ENCODE results near the gene AKAP6.

The AKAP6 gene

DNA sequence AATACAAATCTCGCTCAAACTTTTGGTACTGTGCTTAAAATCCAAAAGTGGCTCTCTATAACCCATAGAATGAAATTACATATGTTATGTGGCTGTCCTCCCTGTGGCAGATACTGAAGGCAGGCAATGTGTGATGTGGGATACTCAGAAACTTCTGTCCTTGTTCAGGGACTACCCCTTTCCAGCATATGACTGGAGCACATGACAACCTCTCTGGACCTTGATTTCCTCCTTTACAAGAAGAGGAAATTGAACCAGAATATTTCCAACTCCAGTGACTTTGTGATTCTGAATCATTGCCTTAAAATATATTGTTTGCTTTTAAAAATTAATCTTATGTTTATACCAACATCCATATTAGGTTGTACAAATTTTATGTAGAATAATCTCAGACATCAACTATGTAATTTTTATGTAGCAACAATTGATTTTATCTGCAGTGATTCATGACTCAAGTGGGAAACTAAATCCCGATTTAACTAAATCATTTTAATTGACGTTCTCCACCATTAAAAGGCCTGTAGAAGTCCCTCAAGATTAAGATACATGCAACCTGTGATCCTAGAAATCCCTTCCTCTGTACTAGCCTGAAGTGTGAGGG, 162.4 kb downstream of the AKAP6 start:
- no peak for DNase-seq

DNA sequence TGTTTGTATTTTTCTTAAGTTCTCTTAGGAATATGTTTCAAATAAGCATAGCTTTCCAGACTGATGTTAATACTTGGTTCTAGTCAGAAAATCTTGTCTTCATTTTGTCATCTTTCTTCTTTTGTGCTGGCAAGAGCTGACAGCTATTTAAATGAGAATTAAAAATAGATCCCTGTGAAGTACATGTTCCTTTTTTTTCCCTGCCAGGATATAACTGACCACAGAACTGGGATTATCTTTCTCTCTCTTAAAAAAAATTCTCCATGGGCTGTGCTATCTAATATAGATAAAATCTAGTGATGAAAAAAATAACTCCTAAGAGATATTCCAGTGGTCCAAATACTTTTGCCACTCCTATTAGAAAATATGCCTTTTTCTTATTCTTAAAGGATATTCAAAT, 163.4 kb downstream of the AKAP6 start:
- DNase-seq, result no peak

DNA sequence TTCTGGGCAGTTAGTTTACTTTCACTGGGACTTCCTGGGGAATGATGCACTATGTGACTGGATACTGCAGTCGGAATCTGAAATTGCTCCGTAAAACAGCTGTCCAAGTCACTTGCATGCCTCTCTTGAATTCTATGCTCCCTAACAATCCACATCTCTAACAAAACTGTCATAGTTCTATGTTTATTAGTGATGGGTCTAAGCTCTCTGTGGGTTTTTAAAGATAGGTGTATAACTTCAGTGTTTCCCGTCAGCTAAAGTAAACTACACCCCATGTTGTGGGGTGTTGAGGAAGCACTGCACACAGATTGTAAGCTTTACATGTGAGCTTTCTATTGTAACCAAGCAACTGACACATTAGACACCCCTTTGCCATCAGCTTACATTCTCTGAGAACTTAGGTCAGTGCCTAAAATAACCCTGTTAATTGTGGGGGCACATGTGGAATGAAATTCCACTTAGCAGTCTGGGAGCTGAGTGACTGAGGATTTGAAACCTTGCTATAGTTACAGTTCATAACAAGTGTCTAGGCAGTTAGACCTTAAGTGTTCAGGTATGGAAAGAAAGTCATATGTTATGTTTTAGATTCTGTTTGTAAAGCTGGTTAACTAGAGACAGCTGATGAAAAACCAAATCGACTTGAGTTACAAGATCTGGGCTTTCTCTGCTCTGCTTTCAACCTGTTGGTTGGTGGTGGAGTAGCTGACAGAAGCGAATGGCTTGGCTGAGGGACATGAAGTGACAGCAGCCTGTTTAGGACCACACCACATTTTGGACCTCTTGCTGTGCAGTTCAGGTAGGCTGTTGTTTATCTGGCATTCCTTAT, 165.7 kb downstream of the AKAP6 start:
- no peak for DNase-seq

DNA sequence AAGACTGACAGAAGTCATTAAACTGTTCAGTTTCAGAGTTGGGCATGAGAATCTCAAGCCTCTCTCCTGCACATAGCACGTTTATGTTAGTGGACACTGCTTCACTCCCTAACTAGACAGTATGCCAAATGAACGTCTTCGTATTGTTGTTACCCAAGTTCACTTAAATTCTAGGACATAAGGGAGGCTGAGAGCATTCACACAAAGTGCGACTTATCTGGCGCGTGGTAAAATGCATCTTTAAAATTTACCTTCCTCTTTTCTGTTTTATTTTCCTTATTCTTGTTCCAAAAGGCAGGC, 166.3 kb downstream of the AKAP6 start:
- DNase-seq, result no peak

DNA sequence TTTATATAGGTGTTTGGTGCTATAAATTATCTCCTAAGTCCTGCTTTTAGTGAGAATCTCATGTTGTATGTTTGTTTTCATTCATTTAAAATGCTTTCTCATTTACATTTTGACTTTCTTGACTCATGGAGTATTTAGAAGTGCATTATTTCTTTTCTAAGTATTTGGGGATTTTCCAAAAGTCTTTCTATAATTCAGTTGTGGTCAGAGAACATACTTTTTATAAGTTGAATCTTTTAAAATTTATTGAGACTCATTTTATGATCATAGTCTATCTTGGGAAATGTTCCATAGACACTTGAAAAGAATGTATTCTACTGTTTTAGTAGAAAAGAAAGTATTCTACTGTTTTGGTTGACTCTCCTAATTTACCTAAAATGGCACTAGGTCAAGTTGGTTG, 168.2 kb downstream of the AKAP6 start:
- no peak for DNase-seq

DNA sequence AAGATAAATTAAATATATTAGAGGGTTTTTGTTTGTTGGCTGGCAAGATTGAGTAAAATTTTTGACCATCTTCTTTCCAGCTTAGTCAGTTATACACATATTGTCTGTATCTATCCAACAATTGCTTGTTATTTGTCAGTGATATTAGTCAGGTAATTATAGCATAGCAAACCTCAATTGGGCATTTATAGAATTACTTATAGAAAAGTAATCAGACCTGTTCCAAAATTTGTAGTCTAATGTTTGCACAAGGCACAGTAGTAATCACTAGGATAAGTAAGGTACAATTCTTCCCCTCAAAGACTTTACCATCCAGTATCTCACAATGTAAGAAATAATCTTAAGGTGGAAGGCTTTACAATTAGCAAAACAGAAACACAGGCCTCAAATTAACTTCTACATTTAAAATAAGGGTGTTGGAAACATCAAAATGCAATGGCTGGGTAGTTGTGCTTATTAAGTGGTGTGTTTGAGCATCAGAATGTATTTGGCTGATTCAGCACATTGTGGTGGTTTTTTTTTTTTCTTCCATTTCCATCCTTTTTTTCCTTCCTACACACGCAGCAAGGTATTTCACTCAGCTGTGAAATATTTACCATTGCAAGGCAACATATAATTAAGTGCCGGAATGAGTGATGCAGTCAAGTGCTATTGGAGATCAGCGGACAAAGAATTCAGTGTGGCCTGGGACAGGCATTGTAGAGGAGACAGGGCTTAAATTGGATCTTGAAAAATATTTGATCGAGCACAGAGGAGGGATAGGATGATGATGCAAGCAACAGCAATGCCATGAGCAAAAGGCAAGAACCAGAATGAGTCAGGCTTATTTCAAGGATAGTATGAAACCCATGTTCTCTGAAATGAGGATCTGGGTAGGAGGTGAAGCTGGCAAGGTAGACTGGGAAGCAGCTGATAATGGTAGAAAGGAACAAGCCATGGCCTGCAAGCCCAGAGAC, 178.2 kb downstream of the AKAP6 start:
- peak; percentile 62 for DNase-seq

DNA sequence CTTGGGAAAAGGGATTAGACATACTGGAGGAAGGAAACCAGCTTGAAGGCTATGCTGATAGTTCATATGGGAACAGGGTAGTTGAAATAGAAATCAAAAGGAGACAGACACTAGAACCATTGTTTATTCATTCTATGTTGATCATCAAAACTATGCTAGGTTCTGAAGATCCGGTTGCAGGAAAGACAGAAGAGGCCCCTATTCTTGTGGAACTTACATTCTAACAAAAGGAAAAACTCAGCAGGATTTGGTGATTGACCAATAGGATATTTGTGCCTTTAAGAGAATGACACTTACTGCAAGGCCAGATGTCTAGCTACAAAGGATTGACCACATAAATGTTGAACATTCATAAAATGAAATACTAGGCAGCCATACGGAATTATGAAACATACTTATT, 179.2 kb downstream of the AKAP6 start:
- no peak for DNase-seq

DNA sequence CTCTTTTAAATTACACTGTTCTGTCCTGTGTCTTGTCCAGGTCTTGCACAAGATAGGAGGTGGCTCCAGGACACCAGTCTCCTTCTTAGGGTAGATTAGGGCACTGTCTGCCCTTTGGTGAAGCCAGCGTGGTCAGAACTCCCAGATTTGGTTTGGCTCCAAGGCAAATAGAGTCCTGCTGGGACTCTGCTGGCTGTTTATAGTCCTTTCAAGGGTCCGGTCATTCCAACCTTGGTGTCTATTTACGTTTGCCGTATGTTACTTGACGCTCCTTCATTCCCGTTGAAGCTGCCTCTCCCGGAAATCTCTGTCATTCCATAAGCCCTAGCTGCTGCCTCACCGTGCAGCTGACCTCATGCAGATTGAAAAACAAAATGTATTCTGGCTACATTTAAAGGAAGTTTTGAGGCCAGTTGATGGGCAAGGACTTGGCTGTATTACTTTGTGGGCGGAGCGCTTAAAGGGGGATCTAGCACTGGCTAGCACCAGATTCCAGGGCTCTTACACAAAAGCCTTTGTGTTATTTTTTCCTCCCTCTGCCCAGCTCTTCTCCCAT, 180.6 kb downstream of the AKAP6 start:
- peak; percentile 53 for DNase-seq

DNA sequence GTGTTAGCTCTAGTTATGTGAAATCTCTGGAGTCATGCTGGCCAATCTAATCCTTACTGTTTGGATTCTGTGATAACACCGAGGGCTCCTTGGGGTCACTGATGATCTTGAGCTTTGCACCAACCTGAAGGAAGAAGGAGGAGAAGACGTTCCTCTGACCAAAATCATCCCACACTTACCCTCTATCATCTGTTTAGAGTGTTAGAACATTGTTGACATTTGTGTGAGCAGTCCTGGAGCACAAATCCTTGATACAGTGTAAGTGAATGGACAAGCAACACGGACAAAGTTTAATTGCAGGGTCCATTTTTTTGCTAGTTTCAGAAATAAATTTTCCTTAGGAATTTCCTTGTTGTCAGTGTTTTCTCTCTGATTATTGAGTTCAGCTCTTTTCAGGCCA, 181.7 kb downstream of the AKAP6 start:
- DNase-seq, result no peak

DNA sequence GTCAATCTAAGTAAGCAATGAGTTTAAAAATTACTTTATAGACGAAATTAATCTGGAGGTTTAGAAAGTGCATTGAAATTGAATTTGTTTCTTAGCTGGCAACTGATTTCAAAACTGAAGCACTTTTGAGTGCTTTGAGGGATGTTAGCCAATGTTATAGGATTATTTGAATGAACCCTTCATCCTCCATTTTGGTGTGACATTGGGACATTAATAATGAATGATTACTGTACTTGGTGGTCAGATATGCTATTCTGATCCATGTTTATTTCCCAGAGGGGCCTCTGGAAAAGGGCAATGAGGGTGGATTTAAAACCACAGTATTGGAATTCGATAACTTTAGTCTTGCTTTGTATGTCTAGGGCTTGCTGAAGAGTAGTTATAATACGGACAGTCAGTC, 183.2 kb downstream of the AKAP6 start:
- DNase-seq, result no peak

DNA sequence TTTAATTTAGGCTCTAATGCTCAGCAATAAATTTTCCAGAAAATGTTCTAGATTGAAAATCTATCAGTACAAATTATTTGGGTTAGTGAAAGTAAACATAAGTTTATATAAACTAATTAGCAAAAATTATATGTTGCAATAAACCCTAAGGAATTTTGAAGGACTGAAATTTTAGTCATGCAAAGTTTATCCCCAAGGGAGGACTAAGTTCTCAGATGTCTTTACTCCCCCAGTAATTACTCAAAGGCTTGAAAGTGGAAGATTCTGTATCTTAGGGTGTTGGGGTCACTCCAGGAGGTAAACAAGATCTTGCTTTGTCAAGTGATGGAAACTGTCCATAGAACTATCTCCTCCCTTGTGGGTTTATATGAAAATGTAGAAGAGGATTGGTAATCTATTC, 183.7 kb downstream of the AKAP6 start:
- no peak for DNase-seq

DNA sequence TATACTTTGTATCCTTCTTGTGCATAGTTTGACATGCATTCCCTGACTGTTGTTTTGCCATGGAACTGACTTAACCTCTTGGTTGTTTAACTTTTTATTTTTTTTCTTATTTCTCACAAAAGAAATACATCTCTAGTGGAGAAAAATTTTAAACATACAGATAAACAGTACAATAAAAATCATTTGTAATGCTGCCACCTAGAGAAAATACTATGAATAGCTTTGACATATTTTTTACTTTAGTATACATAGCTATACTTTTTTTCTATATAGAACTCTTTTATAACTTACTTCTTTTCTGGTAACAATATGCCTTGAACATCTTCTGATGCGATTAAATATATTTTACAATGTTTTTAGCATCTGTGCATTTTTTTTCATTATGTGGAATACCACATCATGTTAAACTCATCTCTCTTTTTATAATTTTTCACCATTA, 184.5 kb downstream of the AKAP6 start:
- DNase-seq, result no peak

DNA sequence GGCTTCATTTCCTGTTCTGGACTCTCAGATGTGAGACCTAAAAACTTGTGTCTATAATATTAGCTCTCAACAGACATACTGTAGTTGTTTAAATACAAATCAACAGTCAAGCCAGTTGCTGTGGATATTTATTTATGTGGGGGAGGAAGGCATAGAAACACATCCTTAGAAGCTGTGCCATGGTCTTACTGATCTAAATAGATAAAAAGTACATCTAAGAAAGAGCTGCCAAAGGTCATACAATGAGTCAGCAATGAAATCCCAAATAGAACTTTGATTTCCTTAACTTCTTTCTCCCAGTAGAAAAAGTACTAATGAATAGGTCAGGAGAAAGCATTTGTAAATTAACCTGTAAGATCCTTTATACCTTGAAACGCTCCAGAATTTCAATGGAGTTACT, 185.1 kb downstream of the AKAP6 start:
- no peak for DNase-seq

DNA sequence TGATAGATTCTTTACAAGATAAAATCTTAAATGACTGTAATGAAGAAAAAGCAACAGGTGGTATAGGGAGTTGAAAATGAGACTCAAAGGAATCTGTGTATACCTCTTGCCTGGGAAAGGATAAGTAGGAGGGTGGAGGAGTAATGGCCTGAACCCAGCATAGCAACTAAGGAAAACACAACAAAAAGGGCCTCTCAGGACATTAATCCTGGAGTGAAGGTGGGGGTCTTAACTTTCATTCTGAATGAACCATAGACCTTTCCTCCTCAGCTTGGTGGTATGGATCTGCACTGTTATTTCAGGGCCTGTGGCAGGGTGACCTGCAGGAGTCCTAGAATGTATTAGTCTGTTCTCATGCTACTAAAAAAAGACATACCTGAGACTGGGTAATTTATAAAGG, 185.6 kb downstream of the AKAP6 start:
- no peak for DNase-seq

DNA sequence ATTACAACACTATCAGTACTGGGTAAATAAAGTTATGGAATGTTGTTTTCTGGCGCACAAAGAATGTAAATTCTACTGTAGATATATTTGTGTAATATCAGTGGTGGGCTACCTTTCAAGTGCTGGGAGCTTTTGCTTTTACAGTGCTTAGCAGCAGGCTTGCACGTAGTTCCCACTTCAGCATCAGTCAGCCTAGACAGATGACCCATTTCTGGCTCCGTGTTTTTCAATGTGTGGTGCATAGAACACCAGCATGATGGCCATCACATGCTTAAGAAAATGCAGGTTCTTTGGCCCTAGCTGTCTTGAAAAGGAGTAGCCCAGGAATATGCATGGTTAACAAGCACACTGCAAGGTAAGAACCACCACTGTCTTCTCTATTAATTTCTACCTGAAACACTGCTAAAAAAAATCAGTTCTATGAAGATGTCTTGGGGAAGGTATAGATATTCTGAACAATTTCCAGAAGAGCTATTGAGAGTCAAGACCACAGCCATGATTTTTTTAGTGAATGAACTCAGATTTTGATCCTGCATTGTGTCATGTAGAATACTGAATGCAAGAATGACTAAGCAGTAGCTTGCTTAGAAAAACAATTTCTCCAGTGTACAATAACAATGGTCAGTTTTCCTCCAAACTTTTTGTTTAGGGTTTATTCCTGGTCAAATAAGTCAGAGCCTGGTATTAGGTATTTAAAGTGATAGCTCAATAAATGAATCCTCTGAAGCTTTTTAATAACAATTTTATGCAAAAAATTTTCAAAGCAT, 195.7 kb downstream of the AKAP6 start:
- DNase-seq, result no peak

DNA sequence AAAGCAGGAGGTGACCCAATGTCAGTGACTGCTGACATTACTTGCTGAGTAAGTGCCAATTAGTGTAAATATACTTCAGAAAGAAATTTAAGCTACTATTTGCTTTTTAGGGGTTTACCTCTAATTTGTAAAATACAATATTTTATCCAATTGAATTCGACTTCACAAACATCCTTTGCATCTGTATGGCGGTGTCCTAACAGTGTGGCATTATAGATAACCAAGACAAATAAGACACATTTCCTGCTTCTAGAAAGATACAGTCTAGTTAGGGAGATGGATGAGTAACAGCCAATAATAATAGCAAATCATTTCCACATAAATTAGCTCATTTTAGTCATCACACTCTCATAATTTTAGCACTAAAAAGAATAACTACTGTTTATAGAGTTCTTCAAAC, 196.5 kb downstream of the AKAP6 start:
- no peak for DNase-seq

DNA sequence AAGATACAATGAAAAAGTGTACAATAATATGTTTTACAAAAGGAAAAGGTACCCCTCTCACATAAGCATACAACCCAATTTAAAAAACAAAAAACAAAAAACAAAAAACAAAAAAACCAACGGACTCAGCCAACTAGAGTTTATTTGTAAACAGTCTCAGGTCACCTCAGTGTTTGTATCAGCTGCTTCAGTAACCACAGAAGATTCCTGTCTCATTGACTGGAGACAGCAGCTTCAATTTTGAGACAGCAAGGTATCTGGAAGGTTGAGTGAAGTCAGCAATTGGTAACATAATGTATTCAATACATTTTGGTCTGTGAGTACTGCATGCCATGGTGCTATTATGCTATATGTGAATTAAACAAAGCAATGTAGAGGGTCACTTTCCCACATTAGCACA, 201.7 kb downstream of the AKAP6 start:
- DNase-seq, result no peak

DNA sequence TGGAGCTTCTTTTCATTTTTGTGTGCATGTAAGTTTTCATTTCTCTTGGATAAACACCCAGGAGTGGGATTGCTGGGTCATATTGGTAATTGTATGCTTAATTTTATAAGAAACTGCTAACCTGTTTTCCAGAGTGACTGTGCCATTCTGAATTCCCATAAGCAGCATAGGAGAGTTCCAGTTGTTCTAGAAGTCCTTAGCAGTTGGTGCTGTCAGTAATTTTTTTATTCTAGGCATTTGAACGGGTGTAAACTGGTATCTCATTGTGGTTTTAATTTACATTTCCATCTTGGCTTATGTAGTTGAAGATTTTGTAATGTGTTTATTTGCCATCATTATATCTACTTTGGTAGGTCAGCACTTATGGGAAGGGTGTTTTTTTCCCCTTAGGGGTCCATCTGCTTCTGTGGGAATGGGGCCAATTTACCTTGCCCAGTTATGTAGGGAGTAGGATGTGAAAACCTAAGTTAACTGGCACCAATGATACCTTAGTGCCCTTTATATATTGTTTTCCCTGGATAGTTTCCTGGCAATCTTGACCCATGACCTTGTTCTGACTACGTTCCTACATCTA, 202.9 kb downstream of the AKAP6 start:
- DNase-seq, result no peak

DNA sequence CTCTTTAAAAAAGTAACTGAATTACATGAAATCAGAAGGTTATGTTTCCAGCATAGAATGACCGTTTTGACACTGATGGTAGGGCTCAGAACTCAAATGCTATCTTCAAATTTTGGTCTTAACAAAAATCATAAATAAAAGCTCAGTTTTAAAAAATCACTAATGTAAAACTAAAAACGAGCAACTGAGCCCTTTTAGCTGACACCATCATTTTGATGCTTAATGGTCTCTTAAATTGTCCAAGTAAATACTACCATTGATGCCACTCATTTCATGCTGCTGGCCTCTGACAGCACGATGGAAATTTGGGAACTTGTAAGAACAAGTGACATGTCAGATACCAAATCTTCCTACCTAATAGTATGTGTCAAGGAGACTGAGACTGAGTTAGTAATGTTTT, 205.0 kb downstream of the AKAP6 start:
- no peak for DNase-seq

DNA sequence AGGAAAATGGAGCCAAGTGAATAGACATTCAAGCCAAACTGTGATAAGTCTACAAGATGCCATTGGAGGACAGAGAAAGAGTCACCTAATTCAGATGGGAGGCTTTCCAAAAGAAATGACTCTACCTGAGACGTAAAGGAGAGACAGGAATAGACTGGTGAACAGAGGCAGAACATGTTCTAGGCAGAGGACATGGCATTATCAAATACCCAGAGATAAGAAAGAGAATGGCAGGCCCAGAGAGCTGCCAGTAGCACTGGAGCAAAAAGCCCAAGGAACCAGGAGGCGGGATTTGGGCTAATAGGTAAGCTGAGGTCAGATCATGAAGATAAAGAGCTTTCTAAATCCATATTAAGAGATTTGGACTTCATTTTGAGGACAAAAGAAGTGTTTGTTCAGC, 207.1 kb downstream of the AKAP6 start:
- DNase-seq, result no peak

DNA sequence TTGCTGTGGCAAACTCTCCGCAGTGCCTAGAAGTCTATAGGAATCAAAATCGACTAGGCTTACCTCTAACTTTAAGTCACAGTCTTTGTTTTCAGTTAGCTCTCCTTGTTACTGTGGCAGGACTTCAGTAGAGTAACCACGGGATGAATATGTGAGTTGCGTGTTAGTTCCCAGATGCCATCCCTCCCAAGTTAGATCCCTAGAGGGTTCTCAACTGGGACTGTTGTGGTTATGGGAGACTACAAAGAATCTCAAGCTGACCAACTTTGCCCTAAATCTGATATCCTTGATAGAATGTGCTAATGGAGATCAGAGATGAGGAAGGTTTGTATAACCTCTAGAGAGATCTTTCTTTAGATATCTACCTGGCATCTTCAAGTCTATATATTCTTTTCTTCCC, 208.1 kb downstream of the AKAP6 start:
- DNase-seq, result no peak

DNA sequence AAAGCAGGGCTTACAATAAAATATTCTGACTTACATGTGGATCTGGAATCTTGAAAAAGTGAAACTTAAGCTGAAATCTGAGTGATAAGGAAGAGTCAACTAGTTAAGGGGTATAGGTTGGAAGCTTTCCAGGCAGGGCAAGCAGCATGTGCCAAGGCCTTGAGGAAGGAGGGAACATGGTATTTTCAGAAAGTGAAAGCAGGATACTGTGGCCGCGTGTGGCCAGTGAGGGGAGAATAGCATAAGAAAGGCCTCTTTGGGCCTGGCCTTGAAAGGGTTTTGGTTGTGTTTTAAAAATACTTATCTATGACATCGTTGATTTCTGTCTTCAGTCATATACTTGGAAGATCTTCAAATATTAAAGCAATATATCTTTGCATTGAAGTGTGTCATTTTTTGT, 213.4 kb downstream of the AKAP6 start:
- DNase-seq, result no peak

Measured in islet precursor cell (in vitro differentiated cells).